SK-N-MC (cell line): ENCODE measurements around the gene PRDM16.

Experiments
- EZH2 ChIP-seq: fragments of 200-600 bp; sonication (generic); IDR thresholded peaks from one replicate; pipeline ENCODE4 v1.6.1; 2017; ENCODE audit warnings: antibody characterized with exemption
- POLR2AphosphoS5 ChIP-seq: IDR thresholded peaks from 2 replicates; pipeline ENCODE4 v1.6.1; 2012; ENCODE audit warnings: mild to moderate bottlenecking, low read depth, low read length, borderline replicate concordance

GRCh38 chr1:3438661-3439180 is 369.7 kb downstream of the PRDM16 start:
- TF ChIP-seq EZH2 (no peak), POLR2AphosphoS5 (no peak)
